ENCODE data around the gene FBXO3.

DNA sequence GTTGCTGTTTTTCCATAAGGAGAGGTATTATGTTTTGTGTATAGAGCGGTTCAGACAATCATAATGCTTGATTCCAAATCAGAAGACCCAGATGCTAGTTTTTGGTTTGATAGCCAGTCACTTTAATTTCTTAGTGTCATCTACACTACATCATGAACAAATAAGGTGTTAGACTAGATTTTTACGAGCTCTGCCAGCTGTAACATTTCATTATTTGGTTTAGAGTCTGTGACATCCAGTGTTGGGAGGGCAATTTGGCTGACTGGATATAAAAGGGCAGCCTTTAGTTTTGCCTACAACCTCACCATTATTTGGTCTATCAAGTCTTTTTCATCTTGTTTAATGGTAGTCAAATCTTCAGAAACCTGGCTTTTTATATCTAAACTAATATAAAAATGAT, 30.2 kb upstream of the FBXO3 start:
- TF ChIP-seq POLR2A (IDR thresholded peaks at IDR 0.05), result no peak
- TF ChIP-seq, protein P1, sequence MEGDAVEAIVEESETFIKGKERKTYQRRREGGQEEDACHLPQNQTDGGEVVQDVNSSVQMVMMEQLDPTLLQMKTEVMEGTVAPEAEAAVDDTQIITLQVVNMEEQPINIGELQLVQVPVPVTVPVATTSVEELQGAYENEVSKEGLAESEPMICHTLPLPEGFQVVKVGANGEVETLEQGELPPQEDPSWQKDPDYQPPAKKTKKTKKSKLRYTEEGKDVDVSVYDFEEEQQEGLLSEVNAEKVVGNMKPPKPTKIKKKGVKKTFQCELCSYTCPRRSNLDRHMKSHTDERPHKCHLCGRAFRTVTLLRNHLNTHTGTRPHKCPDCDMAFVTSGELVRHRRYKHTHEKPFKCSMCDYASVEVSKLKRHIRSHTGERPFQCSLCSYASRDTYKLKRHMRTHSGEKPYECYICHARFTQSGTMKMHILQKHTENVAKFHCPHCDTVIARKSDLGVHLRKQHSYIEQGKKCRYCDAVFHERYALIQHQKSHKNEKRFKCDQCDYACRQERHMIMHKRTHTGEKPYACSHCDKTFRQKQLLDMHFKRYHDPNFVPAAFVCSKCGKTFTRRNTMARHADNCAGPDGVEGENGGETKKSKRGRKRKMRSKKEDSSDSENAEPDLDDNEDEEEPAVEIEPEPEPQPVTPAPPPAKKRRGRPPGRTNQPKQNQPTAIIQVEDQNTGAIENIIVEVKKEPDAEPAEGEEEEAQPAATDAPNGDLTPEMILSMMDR (IDR thresholded peaks at IDR 0.05), result no peak
